ENCODE measurements around the gene HDLBP. TPM values are rescaled to one million over a fixed set of nuclear protein-coding genes. Genes with fewer than 3 reads are reported as not detected.

The HDLBP gene
- total and polyA plus RNA-seq, 10 of the 15 experiments (the other 5 are each of a cell fraction or from before 2014, with no cell fraction given), result 19.5 to 383 (median 249) TPM

DNA sequence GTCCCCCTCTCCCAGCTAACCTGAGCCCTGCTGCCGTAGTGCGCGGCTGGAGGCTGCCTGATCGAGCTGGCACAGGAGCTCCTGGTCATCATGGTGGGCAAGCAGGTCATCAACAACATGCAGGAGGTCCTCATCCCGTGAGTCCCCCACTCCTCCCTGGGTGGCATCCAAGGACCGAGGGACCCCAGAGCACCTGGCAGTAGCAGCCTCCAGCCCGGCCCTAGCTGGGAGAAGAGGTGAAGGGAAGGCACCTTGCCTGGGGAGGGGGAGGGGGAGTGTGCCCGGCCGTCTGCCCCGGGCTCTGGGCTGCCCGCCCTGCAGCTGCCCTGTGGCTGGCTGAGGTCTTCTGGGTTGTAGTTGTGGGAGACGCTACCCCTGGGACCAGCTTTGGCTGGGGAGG, 100.7 kb downstream of the HDLBP start (continued):
- no peak for TF ChIP-seq ZNF207 (IDR thresholded peaks at IDR 0.05; ENCODE audit: borderline replicate concordance)
- TF ChIP-seq, protein P1, sequence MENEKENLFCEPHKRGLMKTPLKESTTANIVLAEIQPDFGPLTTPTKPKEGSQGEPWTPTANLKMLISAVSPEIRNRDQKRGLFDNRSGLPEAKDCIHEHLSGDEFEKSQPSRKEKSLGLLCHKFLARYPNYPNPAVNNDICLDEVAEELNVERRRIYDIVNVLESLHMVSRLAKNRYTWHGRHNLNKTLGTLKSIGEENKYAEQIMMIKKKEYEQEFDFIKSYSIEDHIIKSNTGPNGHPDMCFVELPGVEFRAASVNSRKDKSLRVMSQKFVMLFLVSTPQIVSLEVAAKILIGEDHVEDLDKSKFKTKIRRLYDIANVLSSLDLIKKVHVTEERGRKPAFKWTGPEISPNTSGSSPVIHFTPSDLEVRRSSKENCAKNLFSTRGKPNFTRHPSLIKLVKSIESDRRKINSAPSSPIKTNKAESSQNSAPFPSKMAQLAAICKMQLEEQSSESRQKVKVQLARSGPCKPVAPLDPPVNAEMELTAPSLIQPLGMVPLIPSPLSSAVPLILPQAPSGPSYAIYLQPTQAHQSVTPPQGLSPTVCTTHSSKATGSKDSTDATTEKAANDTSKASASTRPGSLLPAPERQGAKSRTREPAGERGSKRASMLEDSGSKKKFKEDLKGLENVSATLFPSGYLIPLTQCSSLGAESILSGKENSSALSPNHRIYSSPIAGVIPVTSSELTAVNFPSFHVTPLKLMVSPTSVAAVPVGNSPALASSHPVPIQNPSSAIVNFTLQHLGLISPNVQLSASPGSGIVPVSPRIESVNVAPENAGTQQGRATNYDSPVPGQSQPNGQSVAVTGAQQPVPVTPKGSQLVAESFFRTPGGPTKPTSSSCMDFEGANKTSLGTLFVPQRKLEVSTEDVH (IDR thresholded peaks at IDR 0.05; ENCODE audit: low read depth, partially characterized antibody), result no peak

DNA sequence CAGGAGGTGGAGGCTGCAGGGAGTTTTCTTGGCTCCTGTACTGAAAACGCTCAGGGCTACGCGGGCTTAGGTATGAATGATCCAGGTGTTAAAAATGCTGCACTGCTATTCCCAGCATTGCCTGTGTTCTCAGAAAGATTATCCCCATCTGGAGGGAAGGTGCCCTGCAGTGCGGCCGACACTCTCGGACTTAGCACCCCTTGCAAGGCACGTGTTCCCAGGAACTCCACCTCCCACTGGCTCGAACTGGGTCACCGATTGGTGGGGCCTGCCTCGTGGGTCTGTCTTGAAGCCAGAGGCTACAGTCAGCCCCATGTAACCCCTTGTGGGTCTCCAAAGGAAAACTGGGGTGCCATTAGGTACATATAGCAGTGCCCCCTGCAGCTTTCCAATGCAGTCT, 101.3 kb downstream of the HDLBP start:
- Histone ChIP-seq H3K27ac (ENCODE audit: control insufficient read depth, insufficient read depth) (no peak overlapping the region), H3K4me3 (no peak overlapping the region), H4K20me1 (ENCODE audit: control insufficient read depth, insufficient read depth) (no peaks in the 10 kb centered on the region), H3K4me2 (ENCODE audit: control insufficient read depth, insufficient read depth) (no peak overlapping the region), H3K79me2 (ENCODE audit: control insufficient read depth, insufficient read depth, low read length) (no peaks in the 10 kb centered on the region), H3K9me3 (replicated peaks; ENCODE audit: control insufficient read depth, insufficient read depth, low read length) (no peaks in the 10 kb centered on the region), H3K36me3 (ENCODE audit: control insufficient read depth in 2 of 2, insufficient read depth in 2 of 2, low read length in 1 of 2) (no peaks in the 10 kb centered on the region), H3K4me1 (ENCODE audit: control insufficient read depth, insufficient read depth, low read length) (no peaks in the 10 kb centered on the region), H3K9ac (ENCODE audit: control insufficient read depth, insufficient read depth, low read length) (no peak overlapping the region), H3K27me3 (replicated peaks in 1 of 2; ENCODE audit: control insufficient read depth in 2 of 2, insufficient read depth in 2 of 2, low read length in 1 of 2) (no peaks in the 10 kb centered on the region), H2AFZ (ENCODE audit: control insufficient read depth, low read depth, low read length) (no peak overlapping the region)
- TF ChIP-seq NFYB (IDR thresholded peaks at IDR 0.05; ENCODE audit: insufficient read depth, low read depth, low read length), result no peak
- TF ChIP-seq, protein P2, sequence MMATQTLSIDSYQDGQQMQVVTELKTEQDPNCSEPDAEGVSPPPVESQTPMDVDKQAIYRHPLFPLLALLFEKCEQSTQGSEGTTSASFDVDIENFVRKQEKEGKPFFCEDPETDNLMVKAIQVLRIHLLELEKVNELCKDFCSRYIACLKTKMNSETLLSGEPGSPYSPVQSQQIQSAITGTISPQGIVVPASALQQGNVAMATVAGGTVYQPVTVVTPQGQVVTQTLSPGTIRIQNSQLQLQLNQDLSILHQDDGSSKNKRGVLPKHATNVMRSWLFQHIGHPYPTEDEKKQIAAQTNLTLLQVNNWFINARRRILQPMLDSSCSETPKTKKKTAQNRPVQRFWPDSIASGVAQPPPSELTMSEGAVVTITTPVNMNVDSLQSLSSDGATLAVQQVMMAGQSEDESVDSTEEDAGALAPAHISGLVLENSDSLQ (IDR thresholded peaks at IDR 0.05), result no peak
- no peak for TF ChIP-seq SREBF2 (IDR thresholded peaks at IDR 0.05; ENCODE audit: low read length)
- FAIRE-seq, result no peak
- CTCF ChIA-PET, result no interaction called here
- intact Hi-C loops (cut with micrococcal nuclease; ENCODE audit: unreplicated experiment), result loop anchor here (10.0 kb wide), 1 partner anchor 359 kb away; no protein-coding TSS in a partner anchor
- SMC1A ChIA-PET (ENCODE audit: uncharacterized antibody, unreplicated experiment), result no interaction called here
- no peak for ATAC-seq
- 63% methylated on average over 10 of the region's 10 CpGs for WGBS (ENCODE audit: insufficient coverage, insufficient replicate concordance, low lambda C conversion rate, missing lambda C conversion rate)
- POLR2A ChIA-PET, result no interaction called here
- BruUV-seq (replicated peaks), result no TSS peak
- DNase-seq (ENCODE audit: low read depth, low spot score), result no peak
- in situ Hi-C loops (cut with MboI), result no loop called here
- RAD21 ChIA-PET (ENCODE audit: unreplicated experiment), result no interaction called here

Measured in GM12878 (cell line).